DLD1 (cell line): ENCODE results near the gene PDCD2L.
"Not testable (repeated sequence)": the region's sequence is repeated elsewhere in the genome, so short reads cannot be mapped to it uniquely, and the experiment has no call there.

ENCODE experiments used
- in situ Hi-C: cut with HindIII; loops from 2 replicates; pipeline ENCODE4 v1.10.0; 2017; ENCODE audit warnings: low sequenced_read_pairs

PDCD2L gene

GRCh38 chr19:34461375-34462100 lies 57.3 kb downstream of the PDCD2L start:
- in situ Hi-C loops, result no loop called here

GRCh38 chr19:34464785-34465184 lies 60.6 kb downstream of the PDCD2L start:
- in situ Hi-C loops, result not testable (repeated sequence)

GRCh38 chr19:34468409-34468808 lies 64.2 kb downstream of the PDCD2L start:
- in situ Hi-C loops, result no loop called here

- in situ Hi-C loops, result not testable (repeated sequence)
These were observed 64.8 kb downstream of the PDCD2L start for GRCh38 chr19:34469026-34469425.

DNA sequence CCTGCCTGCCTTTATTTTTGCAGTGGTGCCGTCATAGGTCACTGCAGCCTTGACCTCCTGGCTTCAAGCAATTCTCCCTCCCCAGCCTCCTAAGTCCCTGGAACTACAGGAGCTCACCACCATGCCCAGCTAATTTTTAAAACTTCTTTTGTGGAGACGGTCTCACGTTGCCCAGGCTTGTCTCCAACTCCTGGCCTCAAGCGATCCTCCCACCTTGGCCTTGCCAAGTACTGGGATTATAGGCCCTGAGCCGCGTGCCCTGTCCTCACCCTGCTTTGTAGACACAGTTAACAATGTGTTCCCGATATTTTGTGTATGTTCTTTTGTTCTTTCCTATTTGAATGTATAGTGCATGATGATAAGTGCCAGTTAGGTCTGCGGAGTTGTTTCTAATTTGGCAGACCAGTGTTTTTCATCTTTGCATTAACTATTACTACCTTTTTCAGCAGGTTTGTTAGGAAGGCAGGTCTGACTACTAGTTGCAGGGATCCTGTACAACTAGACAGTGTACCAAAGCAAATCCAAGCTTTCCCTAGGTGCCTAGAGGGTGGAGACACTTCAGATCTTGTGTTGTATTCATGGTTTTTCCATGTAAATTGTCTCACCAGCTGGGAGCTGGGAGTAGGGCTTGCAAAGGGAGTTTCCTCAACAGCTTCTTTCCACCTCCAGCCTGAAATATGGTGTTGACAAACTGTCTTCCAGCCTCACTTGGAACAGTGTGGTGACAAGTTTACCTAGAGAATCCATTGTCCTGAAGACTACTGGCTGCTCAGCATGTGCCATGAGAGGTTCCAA lies 67.9 kb downstream of the PDCD2L start:
- in situ Hi-C loops, result no loop called here

DNA sequence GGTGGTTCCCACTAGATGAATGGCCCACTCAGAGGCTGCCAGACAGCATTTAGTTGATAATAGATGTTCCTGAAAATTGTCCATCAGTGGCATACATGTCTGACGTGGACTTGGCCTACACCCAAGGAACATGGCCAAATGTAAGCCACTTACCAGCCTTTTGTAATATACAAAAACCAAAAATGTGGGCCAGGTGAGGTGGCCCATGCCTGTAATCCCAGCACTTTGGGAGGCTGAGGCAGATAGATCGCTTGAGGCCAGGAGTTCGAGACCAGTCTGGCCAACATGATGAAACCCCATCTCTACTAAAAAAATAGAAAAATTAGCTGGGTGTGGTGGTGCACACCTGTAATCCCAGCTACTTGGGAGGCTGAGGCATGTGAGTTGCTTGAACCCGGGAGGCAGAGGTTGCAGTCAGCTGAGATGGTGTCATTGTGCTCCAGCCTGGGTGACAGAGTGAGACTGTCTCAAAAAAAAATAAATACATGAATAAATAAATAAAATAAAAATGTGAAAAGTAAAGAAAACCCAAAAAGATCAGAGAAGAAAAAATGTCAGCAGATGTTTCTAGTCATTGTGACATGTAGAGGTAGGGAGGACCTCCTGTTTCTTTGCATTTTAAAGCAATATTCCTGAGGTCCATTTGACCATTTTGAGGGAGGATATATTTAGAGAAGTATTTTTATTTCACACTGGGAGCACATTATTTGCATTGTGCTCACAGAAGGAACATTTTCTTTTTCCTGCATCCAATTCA lies 70.2 kb downstream of the PDCD2L start:
- in situ Hi-C loops, result no loop called here

DNA sequence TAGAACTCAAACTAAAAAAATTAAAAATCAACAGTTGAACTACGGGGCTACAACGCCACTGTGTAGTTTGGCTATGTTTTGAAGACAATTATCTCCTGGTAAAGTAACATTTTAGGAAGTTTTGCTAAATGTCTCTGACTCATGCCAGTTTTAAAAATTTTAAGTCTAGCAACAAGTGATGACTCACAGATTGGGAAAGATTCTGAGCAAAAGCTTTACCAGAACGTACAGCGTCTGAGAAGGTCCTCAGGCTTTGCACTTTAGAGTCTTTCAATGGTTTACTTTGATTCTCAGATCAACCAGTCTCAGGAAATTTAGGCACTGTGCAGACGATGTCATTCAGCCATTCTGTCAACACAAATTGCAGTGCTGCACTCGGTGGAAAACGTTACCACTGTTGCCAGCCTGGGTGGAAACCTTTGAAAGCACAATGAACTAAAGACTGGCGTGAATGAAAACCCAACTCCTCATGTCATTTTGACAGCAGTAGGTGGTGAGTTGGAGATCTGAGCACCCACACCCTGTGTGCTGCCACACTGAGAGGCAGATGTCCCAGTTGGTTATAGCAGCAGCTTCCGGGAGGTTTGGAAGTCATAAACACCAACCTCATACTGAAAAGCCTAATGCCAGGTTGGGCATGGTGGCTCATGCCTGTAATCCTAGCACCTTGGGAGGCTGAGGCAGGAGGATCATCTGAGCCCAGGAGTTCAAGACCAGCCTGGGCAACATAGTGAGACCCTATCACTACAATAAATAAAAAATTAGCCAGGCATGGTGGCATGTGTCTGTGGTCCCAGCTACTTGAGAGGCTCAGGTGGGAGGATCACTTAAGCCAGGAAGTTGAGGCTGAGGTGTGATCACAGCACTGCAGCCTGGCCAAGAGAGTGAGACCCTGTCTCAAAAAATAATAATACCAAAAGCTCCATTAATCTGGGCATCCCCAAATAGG lies 71.1 kb downstream of the PDCD2L start:
- in situ Hi-C loops, result no loop called here
